ENCODE data around the gene TSHZ2. TPM values are rescaled to one million over a fixed set of nuclear protein-coding genes. Genes with fewer than 3 reads are reported as not detected.

TSHZ2 gene
- total RNA-seq, 6 experiments from 2014 or later = not detected

- Mint-ChIP-seq H3K27ac (no peak overlapping the region), H3K4me3 (no peak overlapping the region), H3K27me3 (ENCODE audit: insufficient read depth) (no peaks in the 10 kb centered on the region; the same call in 1 of the 2 replicates), H3K4me1 (ENCODE audit: low read depth) (no peaks in the 10 kb centered on the region), H3K9me3 (peaks cover 61% of the 10 kb centered on the region), H3K36me3 (ENCODE audit: low read depth) (peaks cover 5% of the 10 kb centered on the region; the same call in 1 of the 2 replicates)
- DNase-seq = no peak
- TF ChIP-seq CTCF (IDR thresholded peaks at IDR 0.05) = no peak
Observed at GRCh38 chr20:52984451-52984810, 12.3 kb downstream of the TSHZ2 start.

GRCh38 chr20:52985687-52986086 is 13.5 kb downstream of the TSHZ2 start:
- no peak for TF ChIP-seq CTCF (IDR thresholded peaks at IDR 0.05)
- no peaks in the 10 kb centered on the region; the same call in 1 of the 2 replicates for H3K27me3 Mint-ChIP-seq (ENCODE audit: insufficient read depth)
- DNase-seq = no peak
- peaks cover 5% of the 10 kb centered on the region; the same call in 1 of the 2 replicates for H3K36me3 Mint-ChIP-seq (ENCODE audit: low read depth)
- no peak overlapping the region for H3K4me3 Mint-ChIP-seq
- no peaks in the 10 kb centered on the region for H3K4me1 Mint-ChIP-seq (ENCODE audit: low read depth)
- H3K9me3 Mint-ChIP-seq = peaks cover 52% of the 10 kb centered on the region
- no peak overlapping the region for H3K27ac Mint-ChIP-seq

GRCh38 chr20:52987295-52987694 is 15.1 kb downstream of the TSHZ2 start:
- no peak for TF ChIP-seq CTCF (IDR thresholded peaks at IDR 0.05)
- no peak overlapping the region for H3K4me3 Mint-ChIP-seq
- peaks cover 5% of the 10 kb centered on the region; the same call in 1 of the 2 replicates for H3K36me3 Mint-ChIP-seq (ENCODE audit: low read depth)
- DNase-seq = no peak
- H3K4me1 Mint-ChIP-seq (ENCODE audit: low read depth) = no peaks in the 10 kb centered on the region
- no peak overlapping the region for H3K27ac Mint-ChIP-seq
- no peaks in the 10 kb centered on the region; the same call in 1 of the 2 replicates for H3K27me3 Mint-ChIP-seq (ENCODE audit: insufficient read depth)
- peaks cover 50% of the 10 kb centered on the region for H3K9me3 Mint-ChIP-seq

- Mint-ChIP-seq H3K27me3 (ENCODE audit: insufficient read depth) (no peaks in the 10 kb centered on the region), H3K4me1 (ENCODE audit: low read depth) (no peaks in the 10 kb centered on the region), H3K4me3 (no peak overlapping the region), H3K36me3 (ENCODE audit: low read depth) (no peaks in the 10 kb centered on the region), H3K27ac (no peak overlapping the region), H3K9me3 (peaks cover 40% of the 10 kb centered on the region)
- no peak for TF ChIP-seq CTCF (IDR thresholded peaks at IDR 0.05)
- no peak for DNase-seq
Observed at GRCh38 chr20:52991830-52992229, 19.7 kb downstream of the TSHZ2 start.

- H3K36me3 Mint-ChIP-seq (ENCODE audit: low read depth) = no peaks in the 10 kb centered on the region
- DNase-seq = no peak
Observed at GRCh38 chr20:52992632-52993031, 20.5 kb downstream of the TSHZ2 start.

More at GRCh38 chr20:52992632-52993031, 20.5 kb downstream of the TSHZ2 start:
- no peak for TF ChIP-seq CTCF (IDR thresholded peaks at IDR 0.05)
- Mint-ChIP-seq H3K9me3 (peaks cover 40% of the 10 kb centered on the region), H3K4me3 (no peak overlapping the region), H3K27ac (no peak overlapping the region), H3K4me1 (ENCODE audit: low read depth) (no peaks in the 10 kb centered on the region), H3K27me3 (ENCODE audit: insufficient read depth) (no peaks in the 10 kb centered on the region)
